K562 (cell line): Measurements from ENCODE around the gene ZNF519. TPM values are rescaled to one million over a fixed set of nuclear protein-coding genes. Genes with fewer than 3 reads are reported as not detected.

Experiments used
- ATAC-seq: fragments of 200-7000 bp; cut with Tn5 transposase; 3 replicates; pipeline ENCODE4 v1.9.1; 2020; ENCODE audit warnings: moderate library complexity
- BruUV-seq: library from RNA; stranded (reverse); fragments of 400-500 nt; replicated peaks from 2 replicates; lab custom pipeline; 2021; lab: Mats Ljungman, UMichigan
- CTCF ChIA-PET: fragments of 300-600 bp; formaldehyde crosslinking; extraction: SDS; loops from one replicate; lab custom pipeline; 2021; ENCODE audit warnings: low intra/inter-chr PET ratio; lab: Yijun Ruan, JAX
- POLR2A ChIA-PET: fragments of 300-600, 350-650 bp; sonication (Branson Sonifier 250); formaldehyde crosslinking; extraction: SDS; loops from one replicate; lab custom pipeline; 2021; ENCODE audit warnings: antibody characterized with exemption, inconsistent platforms; lab: Yijun Ruan, JAX
- DNase-seq, 4 experiments: peaks; one replicate each; pipeline versions ENCODE4 v3.0.0 to v3.0.0-alpha.2; 2011 to 2018; ENCODE audit warnings: low spot score in 3 of 4, mixed read lengths in 3 of 4; ENCODE audit errors: extremely low read depth in 1 of 4
- FAIRE-seq: peaks from 2 replicates; lab custom pipeline; 2011; peaks lifted over from hg19 to GRCh38; lab: Jason Lieb, UNC
- H2AFZ ChIP-seq: 2 replicates; pipeline ENCODE4 v1.6.0; 2011; ENCODE audit warnings: low read depth, low read length, control low read depth, inconsistent platforms
- H3K27ac ChIP-seq: fragments of 200-600 bp; 3 replicates; pipeline ENCODE4 v1.8.0; 2011; ENCODE audit warnings: low read depth, mild to moderate bottlenecking, control low read depth, inconsistent platforms, low read length, moderate library complexity, mixed read lengths; ENCODE audit errors: extremely low read depth
- H3K27me3 ChIP-seq, 2 experiments: fragments of 300-600 bp in 1 of 2; 2 replicates in 1 of 2; 3 replicates in 1 of 2; pipeline versions ENCODE4 v1.6.0 to v1.8.0; 2011; ENCODE audit warnings: inconsistent platforms in 2 of 2, low read length in 2 of 2, mild to moderate bottlenecking in 1 of 2, mixed read lengths in 1 of 2, moderate library complexity in 1 of 2; ENCODE audit not compliant: control insufficient read depth in 2 of 2, insufficient read depth in 2 of 2
- H3K36me3 ChIP-seq: fragments of 300-600 bp; 3 replicates; pipeline ENCODE4 v1.8.0; 2011; ENCODE audit warnings: mild to moderate bottlenecking, low read length, inconsistent platforms; ENCODE audit not compliant: control insufficient read depth, insufficient read depth
- H3K4me1 ChIP-seq, 2 experiments: fragments of 200-600 bp in 1 of 2; replicated peaks in 1 of 2; 2 replicates in 1 of 2; 3 replicates in 1 of 2; pipeline versions ENCODE4 v1.5.1 to v1.8.0; 2011; ENCODE audit warnings: inconsistent platforms in 2 of 2, low read length in 2 of 2, mild to moderate bottlenecking in 1 of 2, mixed read lengths in 1 of 2, moderate library complexity in 1 of 2; ENCODE audit not compliant: control insufficient read depth in 2 of 2, insufficient read depth in 2 of 2
- H3K4me2 ChIP-seq: 2 replicates; pipeline ENCODE4 v1.6.1; 2011; ENCODE audit warnings: low read length, control low read depth, inconsistent platforms, mixed read lengths; ENCODE audit not compliant: insufficient read depth
- H3K4me3 ChIP-seq: fragments of 200-600 bp; sonication (generic), shearing (Covaris generic); 2 replicates; pipeline ENCODE4 v1.5.1; 2016; ENCODE audit warnings: control low read depth, inconsistent platforms
- H3K79me2 ChIP-seq: fragments of 200-600 bp; 3 replicates; pipeline ENCODE4 v1.8.0; 2011; ENCODE audit warnings: low read length, inconsistent platforms; ENCODE audit not compliant: control insufficient read depth, insufficient read depth
- H3K9ac ChIP-seq, 2 experiments: 2 replicates each; pipeline versions ENCODE4 v1.6.0 to v1.6.1; 2011; ENCODE audit warnings: low read depth in 2 of 2, low read length in 2 of 2, control low read depth in 1 of 2, inconsistent platforms in 1 of 2, mild to moderate bottlenecking in 1 of 2, mixed read lengths in 1 of 2; ENCODE audit not compliant: insufficient read depth in 1 of 2
- H3K9me1 ChIP-seq: one replicate; pipeline ENCODE4 v1.6.0; 2011; ENCODE audit warnings: inconsistent platforms, mild to moderate bottlenecking, low read length, moderate library complexity; ENCODE audit not compliant: control insufficient read depth, insufficient read depth
- H3K9me3 ChIP-seq: replicated peaks from 2 replicates; pipeline ENCODE4 v1.5.1; 2011; ENCODE audit warnings: low read depth, low read length, inconsistent platforms; ENCODE audit not compliant: control insufficient read depth, insufficient read depth
- H4K20me1 ChIP-seq: replicated peaks from 2 replicates; pipeline ENCODE4 v1.6.1; 2011; ENCODE audit warnings: low read length, inconsistent platforms, mixed read lengths; ENCODE audit not compliant: control insufficient read depth, insufficient read depth
- KAT7 ChIP-seq: sonication (generic); formaldehyde crosslinking; IDR thresholded peaks from 2 replicates; pipeline ENCODE4 v1.8.0; 2022; ENCODE audit warnings: missing genetic modification reagents, mild to moderate bottlenecking, borderline replicate concordance
- NFATC3 ChIP-seq: fragments of 450-650 bp; IDR thresholded peaks from 2 replicates; pipeline ENCODE4 v1.6.1; 2017; ENCODE audit warnings: mild to moderate bottlenecking
- PURB ChIP-seq: sonication (generic); formaldehyde crosslinking; IDR thresholded peaks from 2 replicates; pipeline ENCODE4 v1.9.0; 2021; ENCODE audit warnings: low read depth, mild to moderate bottlenecking, missing genetic modification reagents
- TAF9B ChIP-seq: fragments of 450-650 bp; IDR thresholded peaks from 2 replicates; pipeline ENCODE4 v1.6.1; 2018; ENCODE audit warnings: mild to moderate bottlenecking; ENCODE audit not compliant: partially characterized antibody
- ZNF764 ChIP-seq: fragments of 250-450 bp; sonication (Bioruptor Pico); IDR thresholded peaks from 2 replicates; pipeline ENCODE4 v1.4.0; 2020; ENCODE audit warnings: low read depth, mild to moderate bottlenecking, moderate library complexity
- WGBS: fragments of 100-300 bp; shearing (Covaris generic); methylation state at CpG from one replicate; pipeline ENCODE4 v1.1.6; 2016; ENCODE audit warnings: low coverage, mixed read lengths; ENCODE audit not compliant: insufficient coverage; ENCODE audit errors: missing lambda C conversion rate; 5-methylcytosine and 5-hydroxymethylcytosine counted together
- in situ Hi-C: fragments of 300-500 bp; cut with MboI; formaldehyde crosslinking; loops from 4 replicates; pipeline ENCODE4 v1.15.0; 2018; ENCODE audit warnings: inconsistent platforms, mixed read lengths
- intact Hi-C: fragments of 100-400 bp; cut with micrococcal nuclease; formaldehyde crosslinking; loops from 2 replicates; pipeline ENCODE4 v1.14.2; 2022
- polyA plus RNA-seq, 8 experiments: library from polyadenylated mRNA; depleted of rRNA in 4 of 8; stranded (reverse) in 5 of 8; unstranded in 3 of 8; fragments of >200 nt; fragmentation: Nextera tagmentation in 2 of 8; fragmentation: Illumina TruSeq in 1 of 8; extraction: Ambion mirVana in 2 of 8; extraction: Trizol in 1 of 8; gene quantifications; 2 replicates each; pipeline versions ENCODE4 v1.2.1 to v1.2.3, GENCODE V29; 2011 to 2014; ENCODE audit warnings: inconsistent platforms in 1 of 8, missing spikeins in 1 of 8
- total RNA-seq, 7 experiments: library from RNA; depleted of rRNA in 6 of 7; stranded (reverse); fragments of >200 nt in 6 of 7; fragmentation: Illumina TruSeq in 2 of 7; extraction: Trizol in 2 of 7; gene quantifications; 2 replicates each; pipeline versions ENCODE4 v1.2.1 to v1.2.3, GENCODE V29; 2011 to 2021; ENCODE audit warnings: low replicate concordance in 1 of 7

The ZNF519 gene
- total and polyA plus RNA-seq, 9 of the 15 experiments (the other 6 are each of a cell fraction or from before 2014, with no cell fraction given): 5.1 to 15.1 (median 7.9) TPM

DNA sequence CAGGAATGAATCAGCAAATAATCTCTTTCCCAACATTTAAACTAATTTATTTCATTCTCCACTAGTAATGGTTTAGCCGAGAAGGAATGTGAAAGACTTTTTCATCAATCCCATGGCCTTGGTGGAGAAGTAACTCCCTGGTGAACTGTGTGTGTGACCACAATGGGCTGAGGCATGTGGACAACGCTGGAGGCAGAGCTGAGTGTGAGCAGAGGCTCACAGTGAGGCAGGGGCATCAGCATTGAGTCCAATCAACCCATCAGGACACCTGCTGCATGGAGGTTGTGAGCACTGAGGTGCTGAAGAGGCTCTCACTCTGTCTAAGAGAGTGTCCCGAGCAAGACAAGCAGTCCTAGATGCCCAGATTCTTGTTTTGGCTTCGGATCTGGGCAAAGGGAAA lies 78.6 kb downstream of the ZNF519 start:
- Histone ChIP-seq H3K9ac (no peak overlapping the region), H3K36me3 (no peaks in the 10 kb centered on the region), H3K27me3 (no peaks in the 10 kb centered on the region), H3K27ac (no peak overlapping the region), H3K4me3 (no peak overlapping the region), H2AFZ (no peak overlapping the region), H3K79me2 (no peaks in the 10 kb centered on the region), H4K20me1 (no peaks in the 10 kb centered on the region), H3K9me1 (no peaks in the 10 kb centered on the region), H3K4me1 (no peaks in the 10 kb centered on the region), H3K4me2 (no peak overlapping the region), H3K9me3 (no peaks in the 10 kb centered on the region)
- BruUV-seq: no TSS peak
- ChIA-PET POLR2A (interaction anchor here (0.8 kb wide), 1 partner anchor 34 kb away, joined by 3 read pairs; no protein-coding TSS in a partner anchor), CTCF (no interaction called here)
- in situ Hi-C loops (no loop called here), intact Hi-C loops (loop anchor here (10.0 kb wide), 1 partner anchor 61 kb away; no protein-coding TSS in a partner anchor)
- no peak for ATAC-seq
- TF ChIP-seq TAF9B (no peak), ZNF764 (CRISPR knock-in tag) (no peak), NFATC3 (no peak), PURB (CRISPR knock-in tag) (no peak), KAT7 (CRISPR knock-in tag) (no peak)
- no peak for FAIRE-seq
- DNase-seq: no peak
- WGBS: 0% methylated on average over 4 of the region's 4 CpGs

Other genes starting within 250 kb of the ZNF519 start
- not detected in 2 replicates for gene MC2R, start 216.9 kb downstream of the ZNF519 start, total RNA-seq (2014; rRNA removed)
- gene MC2R, start 216.9 kb downstream of the ZNF519 start, total RNA-seq (2014; rRNA removed; fragmentation: Illumina TruSeq; extraction: Trizol): not detected in 2 replicates
- gene MC2R, start 216.9 kb downstream of the ZNF519 start, total RNA-seq (2015; rRNA removed; fragmentation: Illumina TruSeq; extraction: Trizol): not detected in 2 replicates
- not detected in 2 replicates for gene MC2R, start 216.9 kb downstream of the ZNF519 start, total RNA-seq (2021)
- gene MC2R, start 216.9 kb downstream of the ZNF519 start, polyA plus RNA-seq (2011; rRNA removed): not detected in 2 replicates
- gene MC2R, start 216.9 kb downstream of the ZNF519 start, polyA plus RNA-seq (2014; fragmentation: Illumina TruSeq; extraction: Trizol): not detected in 2 replicates
- gene MC2R, start 216.9 kb downstream of the ZNF519 start, polyA plus RNA-seq (2014; fragmentation: Nextera tagmentation; extraction: Ambion mirVana): not detected
- gene MC2R, start 216.9 kb downstream of the ZNF519 start, polyA plus RNA-seq (2014; rRNA removed): not detected in 2 replicates